HEK293 (cell line): Measurements from ENCODE around the gene WDR86.

Source experiments
- SP3 ChIP-seq: fragments of 450-650 bp; formaldehyde crosslinking; IDR thresholded peaks from 2 replicates; pipeline ENCODE4 v1.5.1; 2016; ENCODE audit warnings: missing biosample characterization, missing genetic modification characterization
- YY1 ChIP-seq: fragments of 450-650 bp; formaldehyde crosslinking; IDR thresholded peaks from 2 replicates; pipeline ENCODE4 v1.5.1; 2018; ENCODE audit warnings: missing biosample characterization, missing genetic modification characterization
- ZBTB21 ChIP-seq: fragments of 450-650 bp; formaldehyde crosslinking; IDR thresholded peaks from 2 replicates; pipeline ENCODE4 v1.5.1; 2017; ENCODE audit warnings: missing biosample characterization, missing genetic modification characterization
- ZNF302 ChIP-seq: fragments of 450-650 bp; formaldehyde crosslinking; IDR thresholded peaks from 2 replicates; pipeline ENCODE4 v1.5.1; 2016; ENCODE audit warnings: missing biosample characterization, missing genetic modification characterization, low read depth
- ZNF311 ChIP-seq: fragments of 450-650 bp; formaldehyde crosslinking; IDR thresholded peaks from 2 replicates; pipeline ENCODE4 v1.5.1; 2017; ENCODE audit warnings: missing biosample characterization, missing genetic modification characterization, borderline replicate concordance
- TF ChIP-seq, protein P1 (sequence below): fragments of 450-650 bp; formaldehyde crosslinking; IDR thresholded peaks from 2 replicates; pipeline ENCODE4 v1.5.1; 2016; ENCODE audit warnings: missing biosample characterization, missing genetic modification characterization

- TF ChIP-seq, protein P1, sequence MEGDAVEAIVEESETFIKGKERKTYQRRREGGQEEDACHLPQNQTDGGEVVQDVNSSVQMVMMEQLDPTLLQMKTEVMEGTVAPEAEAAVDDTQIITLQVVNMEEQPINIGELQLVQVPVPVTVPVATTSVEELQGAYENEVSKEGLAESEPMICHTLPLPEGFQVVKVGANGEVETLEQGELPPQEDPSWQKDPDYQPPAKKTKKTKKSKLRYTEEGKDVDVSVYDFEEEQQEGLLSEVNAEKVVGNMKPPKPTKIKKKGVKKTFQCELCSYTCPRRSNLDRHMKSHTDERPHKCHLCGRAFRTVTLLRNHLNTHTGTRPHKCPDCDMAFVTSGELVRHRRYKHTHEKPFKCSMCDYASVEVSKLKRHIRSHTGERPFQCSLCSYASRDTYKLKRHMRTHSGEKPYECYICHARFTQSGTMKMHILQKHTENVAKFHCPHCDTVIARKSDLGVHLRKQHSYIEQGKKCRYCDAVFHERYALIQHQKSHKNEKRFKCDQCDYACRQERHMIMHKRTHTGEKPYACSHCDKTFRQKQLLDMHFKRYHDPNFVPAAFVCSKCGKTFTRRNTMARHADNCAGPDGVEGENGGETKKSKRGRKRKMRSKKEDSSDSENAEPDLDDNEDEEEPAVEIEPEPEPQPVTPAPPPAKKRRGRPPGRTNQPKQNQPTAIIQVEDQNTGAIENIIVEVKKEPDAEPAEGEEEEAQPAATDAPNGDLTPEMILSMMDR: no peak
- TF ChIP-seq ZNF311: no peak
- TF ChIP-seq ZBTB21 (tag by site-specific recombination): no peak
- TF ChIP-seq SP3 (tag by site-specific recombination): no peak
- TF ChIP-seq YY1 (tag by site-specific recombination): no peak
- no peak for TF ChIP-seq ZNF302 (tag by site-specific recombination)
Observed at GRCh38 chr7:151438864-151439601, 29.2 kb upstream of the WDR86 start.
